HG02763 (cell line): Measurements from ENCODE around the gene HLA-G.
"Not testable (repeated sequence)": the region's sequence is repeated elsewhere in the genome, so short reads cannot be mapped to it uniquely, and the experiment has no call there.

Experiments used
- ATAC-seq: cut with Tn5 transposase; IDR thresholded peaks from one replicate; pipeline ENCODE4 v1.9.1; 2021; ENCODE audit warnings: mild to moderate bottlenecking, moderate library complexity; ENCODE audit not compliant: unreplicated experiment

The HLA-G gene

DNA sequence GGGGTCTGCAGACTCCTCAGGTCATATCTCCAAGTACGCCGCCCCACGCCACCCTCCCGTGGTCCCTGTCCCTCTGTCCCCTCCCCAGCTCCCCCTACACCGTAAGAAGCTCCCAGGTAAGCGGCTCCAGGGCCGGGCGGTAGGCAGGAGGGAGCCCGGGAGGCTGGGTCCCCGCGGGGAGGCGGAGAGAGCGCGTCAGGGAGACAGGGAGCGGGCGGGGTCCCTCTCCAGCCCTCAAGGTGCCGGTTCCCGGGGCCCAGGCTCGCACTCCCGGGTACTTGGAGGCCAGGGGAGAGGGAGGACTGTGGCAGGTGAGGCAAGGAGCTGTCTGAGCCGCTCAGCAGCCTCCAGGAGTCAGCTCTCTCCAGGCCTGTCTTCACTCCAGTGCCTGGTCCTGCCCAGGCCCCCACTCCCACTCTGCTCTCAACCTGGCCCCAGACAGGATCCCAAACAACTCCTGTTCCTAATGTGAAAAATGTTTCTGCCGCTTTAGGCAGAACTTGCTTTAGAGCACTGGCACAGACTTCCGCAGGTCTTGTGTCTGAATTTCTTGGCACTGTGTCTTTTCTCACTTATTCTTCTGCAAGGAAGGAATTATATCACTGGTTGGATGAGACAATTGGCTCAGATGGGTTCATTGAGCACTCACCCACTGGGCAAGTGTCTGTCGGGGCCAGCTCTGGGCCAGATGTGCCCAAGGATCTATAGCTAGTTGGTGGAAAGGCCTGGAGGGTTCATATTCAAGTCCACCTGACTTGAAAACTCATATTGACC, 36.6 kb downstream of the HLA-G start:
- ATAC-seq, result no peak

DNA sequence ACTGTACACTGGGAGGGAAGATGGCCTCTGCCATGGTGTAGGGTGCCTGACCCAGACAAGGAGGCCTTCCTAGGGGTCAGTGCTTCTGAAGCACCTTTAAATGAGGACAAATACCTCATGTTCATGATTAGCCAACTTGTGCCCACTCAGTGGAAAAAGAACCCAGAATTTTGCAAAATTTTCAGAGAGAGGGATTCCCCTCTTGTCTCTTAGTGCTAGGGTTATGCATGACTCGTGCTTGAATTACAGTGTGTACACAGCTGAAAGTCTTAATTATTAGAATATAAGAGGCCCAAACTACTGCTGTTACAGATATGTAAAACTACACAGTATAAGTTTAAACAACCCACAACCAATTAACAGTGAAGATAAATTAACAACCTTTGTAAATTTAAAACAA, 38.0 kb downstream of the HLA-G start:
- no peak for ATAC-seq

DNA sequence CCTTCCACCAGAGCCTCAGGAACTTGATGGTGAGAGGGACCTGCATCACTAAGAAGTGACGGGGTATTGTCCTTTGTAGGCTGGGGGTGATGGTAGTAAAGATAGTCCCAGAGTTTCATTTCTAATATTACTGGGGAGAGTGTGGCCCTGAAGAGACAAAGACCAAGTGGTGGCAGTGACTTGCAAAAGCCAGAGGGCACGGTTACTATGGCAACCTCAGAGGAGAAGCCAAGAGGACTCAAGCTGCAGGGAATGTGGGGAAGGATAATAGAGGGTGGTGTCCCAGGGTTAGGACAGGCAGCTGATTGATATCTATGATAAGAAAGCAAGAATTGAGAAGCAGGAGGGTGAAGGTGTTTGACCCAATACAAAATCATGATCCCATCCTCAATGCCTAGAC, 42.5 kb downstream of the HLA-G start:
- ATAC-seq, result no peak

DNA sequence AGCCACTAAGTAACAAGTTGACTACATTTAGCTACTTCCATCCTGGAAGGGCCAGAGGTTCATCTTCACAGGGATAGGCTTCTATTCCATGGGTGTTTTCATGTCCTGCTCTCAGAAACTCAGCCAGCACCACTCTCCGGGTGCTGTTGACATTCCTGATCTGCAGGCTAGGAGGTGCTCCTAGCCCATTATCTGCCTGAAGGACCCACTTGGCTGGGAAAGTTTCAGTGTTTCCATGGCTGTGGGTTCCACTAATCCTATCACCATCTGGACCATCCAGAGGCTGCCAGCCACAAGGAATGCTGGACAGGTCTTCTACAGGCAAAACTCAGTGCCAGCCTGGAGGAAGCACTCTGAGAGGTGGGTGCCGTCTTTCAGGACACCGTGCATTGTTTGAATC, 45.2 kb downstream of the HLA-G start:
- no peak for ATAC-seq

DNA sequence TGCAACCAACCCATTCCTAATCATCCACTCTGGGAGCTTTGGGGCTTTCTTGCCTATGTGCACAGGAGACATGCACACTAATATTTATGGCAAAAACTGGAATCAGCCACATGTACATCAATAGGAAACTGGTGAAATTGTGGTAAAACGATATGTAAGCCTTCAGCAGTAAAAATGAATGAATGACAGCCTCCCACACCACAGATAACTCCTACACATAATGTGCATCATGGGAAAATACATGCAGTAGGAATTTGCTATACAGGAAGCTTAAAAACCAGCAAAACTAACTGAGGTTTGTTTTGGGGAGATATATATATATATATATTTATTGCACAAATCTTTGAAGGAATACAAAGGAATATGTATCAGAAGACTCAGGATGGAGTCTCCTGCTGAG, 47.6 kb downstream of the HLA-G start:
- ATAC-seq, result no peak

DNA sequence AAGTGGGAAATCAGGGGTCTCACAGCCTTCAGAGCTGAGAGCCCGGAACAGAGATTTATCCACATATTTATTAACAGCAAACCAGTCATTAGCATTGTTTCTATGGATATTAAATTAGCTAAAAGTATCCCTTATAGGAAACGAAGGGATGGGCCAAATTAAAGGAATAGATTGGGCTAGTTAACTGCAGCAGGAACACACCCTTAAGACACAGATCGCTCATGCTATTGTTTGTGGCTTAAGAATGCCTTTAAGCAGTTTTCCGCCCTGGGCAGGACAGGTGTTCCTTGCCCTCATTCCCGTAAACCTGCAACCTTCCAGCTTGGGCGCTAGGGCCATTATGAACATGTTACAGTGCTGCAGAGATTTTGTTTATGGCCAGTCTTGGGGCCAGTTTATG, 48.1 kb downstream of the HLA-G start:
- ATAC-seq, result not testable (repeated sequence)
